H1 (cell line): ENCODE results near the gene APOL2. TPM values are rescaled to one million over a fixed set of nuclear protein-coding genes. Genes with fewer than 3 reads are reported as not detected.

Experiments
- CTCF ChIA-PET: fragments of 300-600 bp; sonication (Branson Sonifier 250); formaldehyde crosslinking; loops from one replicate; lab custom pipeline; 2021; ENCODE audit not compliant: partially characterized antibody; lab: Charles Lee
- POLR2A ChIA-PET: fragments of 300-600 bp; sonication (Branson Sonifier 250); formaldehyde crosslinking; loops from one replicate; lab custom pipeline; 2021; ENCODE audit warnings: inconsistent platforms; ENCODE audit not compliant: partially characterized antibody; lab: Charles Lee
- DNase-seq, 2 experiments: peaks; one replicate each; pipeline versions ENCODE4 v3.0.0 to v3.0.0-alpha.2; 2010 to 2022; ENCODE audit warnings: low spot score in 2 of 2, low read depth in 1 of 2, mixed read lengths in 1 of 2
- FAIRE-seq: peaks from 2 replicates; lab custom pipeline; 2011; peaks lifted over from hg19 to GRCh38; lab: Jason Lieb, UNC
- H2AFZ ChIP-seq: 2 replicates; pipeline ENCODE4 v1.8.1; 2012; ENCODE audit warnings: low read length, inconsistent platforms
- H2AK5ac ChIP-seq: 2 replicates; pipeline ENCODE4 v1.6.1; 2013; ENCODE audit warnings: low read depth, low read length
- H2BK120ac ChIP-seq: replicated peaks from 2 replicates; pipeline ENCODE3; 2013; ENCODE audit warnings: low read depth, low read length, inconsistent platforms
- H2BK12ac ChIP-seq: 2 replicates; pipeline ENCODE4 v1.6.1; 2013; ENCODE audit warnings: low read depth, low read length
- H2BK15ac ChIP-seq: 2 replicates; pipeline ENCODE4 v1.6.1; 2013; ENCODE audit warnings: low read length
- H2BK20ac ChIP-seq: 2 replicates; pipeline ENCODE4 v1.6.1; 2013; ENCODE audit warnings: low read length
- H2BK5ac ChIP-seq: 2 replicates; pipeline ENCODE4 v1.6.1; 2013; ENCODE audit warnings: low read depth, low read length
- H3K14ac ChIP-seq: 2 replicates; pipeline ENCODE4 v1.6.1; 2013; ENCODE audit warnings: inconsistent platforms; ENCODE audit not compliant: insufficient read length
- H3K18ac ChIP-seq: 2 replicates; pipeline ENCODE4 v1.6.1; 2013; ENCODE audit warnings: low read length; ENCODE audit errors: extremely low read depth
- H3K23ac ChIP-seq: 2 replicates; pipeline ENCODE4 v1.6.1; 2013; ENCODE audit warnings: inconsistent platforms; ENCODE audit not compliant: insufficient read length
- H3K23me2 ChIP-seq: 2 replicates; pipeline ENCODE4 v1.6.1; 2013; ENCODE audit warnings: low read depth, low read length
- H3K27ac ChIP-seq: 2 replicates; pipeline ENCODE4 v1.6.1; 2011; ENCODE audit warnings: low read depth, low read length, inconsistent platforms
- H3K27me3 ChIP-seq, 4 experiments: replicated peaks in 1 of 4; 1 replicate in 1 of 4; 2 replicates in 3 of 4; pipeline versions ENCODE4 v1.6.1 to v1.8.1; 2011 to 2013; ENCODE audit warnings: low read length in 3 of 4, mild to moderate bottlenecking in 3 of 4, inconsistent platforms in 2 of 4, mixed read lengths in 2 of 4, moderate library complexity in 1 of 4; ENCODE audit not compliant: control insufficient read depth in 3 of 4, insufficient read depth in 3 of 4; ENCODE audit errors: extremely low read depth in 1 of 4
- H3K36me3 ChIP-seq, 4 experiments: 2 replicates each; pipeline versions ENCODE4 v1.6.1 to v1.8.1; 2011 to 2013; ENCODE audit warnings: mild to moderate bottlenecking in 4 of 4, low read length in 3 of 4, moderate library complexity in 2 of 4, control low read depth in 1 of 4, inconsistent platforms in 1 of 4; ENCODE audit not compliant: insufficient read depth in 4 of 4, control insufficient read depth in 2 of 4
- H3K4ac ChIP-seq: replicated peaks from 2 replicates; pipeline ENCODE3; 2013; ENCODE audit warnings: low read length, low read depth, mixed read lengths, inconsistent platforms; ENCODE audit not compliant: insufficient read length
- H3K4me1 ChIP-seq, 4 experiments: replicated peaks in 1 of 4; 1 replicate in 1 of 4; 2 replicates in 3 of 4; pipeline versions ENCODE4 v1.6.1 to v1.8.1; 2011 to 2013; ENCODE audit warnings: low read length in 3 of 4, inconsistent platforms in 2 of 4, mixed read lengths in 1 of 4; ENCODE audit not compliant: insufficient read depth in 4 of 4, control insufficient read depth in 3 of 4
- H3K4me2 ChIP-seq, 2 experiments: 2 replicates each; pipeline versions ENCODE4 v1.6.1 to v1.8.1; 2011 to 2013; ENCODE audit warnings: low read depth in 2 of 2, low read length in 2 of 2, control low read depth in 1 of 2, inconsistent platforms in 1 of 2, mild to moderate bottlenecking in 1 of 2; ENCODE audit not compliant: insufficient read depth in 1 of 2
- H3K4me3 ChIP-seq, 4 experiments: fragments of 200-600, 300-600 bp in 1 of 4; sonication (generic), shearing (Covaris generic), sonication (Bioruptor Twin) in 1 of 4; 2 replicates each; pipeline versions ENCODE4 v1.5.1 to v1.8.1; 2011 to 2016; ENCODE audit warnings: low read length in 4 of 4, low read depth in 3 of 4, control low read depth in 2 of 4, inconsistent platforms in 2 of 4, mild to moderate bottlenecking in 2 of 4, mixed read lengths in 1 of 4, moderate library complexity in 1 of 4; ENCODE audit not compliant: insufficient read depth in 2 of 4; ENCODE audit errors: extremely low read depth in 1 of 4
- H3K56ac ChIP-seq: replicated peaks from 2 replicates; pipeline ENCODE3; 2013; ENCODE audit warnings: low read depth, mild to moderate bottlenecking, mixed read lengths, low read length, inconsistent platforms; ENCODE audit not compliant: insufficient read length
- H3K79me1 ChIP-seq: 2 replicates; pipeline ENCODE4 v1.6.1; 2013; ENCODE audit warnings: low read depth, low read length, control low read depth
- H3K79me2 ChIP-seq, 2 experiments: 2 replicates each; pipeline versions ENCODE4 v1.6.1 to v1.8.1; 2012 to 2013; ENCODE audit warnings: low read length in 2 of 2, mild to moderate bottlenecking in 2 of 2, inconsistent platforms in 1 of 2; ENCODE audit not compliant: insufficient read depth in 2 of 2, control insufficient read depth in 1 of 2
- H3K9ac ChIP-seq, 4 experiments: replicated peaks in 1 of 4; 1 replicate in 1 of 4; 2 replicates in 3 of 4; pipeline versions ENCODE4 v1.6.1 to v1.8.1; 2011 to 2013; ENCODE audit warnings: low read depth in 3 of 4, low read length in 3 of 4, control low read depth in 2 of 4, mild to moderate bottlenecking in 2 of 4, moderate library complexity in 2 of 4, inconsistent platforms in 1 of 4; ENCODE audit errors: extremely low read depth in 1 of 4
- H3K9me3 ChIP-seq, 2 experiments: 2 replicates each; pipeline versions ENCODE4 v1.6.1 to v1.8.1; 2012 to 2013; ENCODE audit warnings: mild to moderate bottlenecking in 2 of 2, moderate library complexity in 2 of 2, control low read depth in 1 of 2, inconsistent platforms in 1 of 2, low read depth in 1 of 2, low read length in 1 of 2, mixed read lengths in 1 of 2; ENCODE audit not compliant: insufficient read depth in 2 of 2
- H4K20me1 ChIP-seq, 2 experiments: replicated peaks in 1 of 2; 2 replicates each; pipeline versions ENCODE3 to v1.8.1; 2011 to 2013; ENCODE audit warnings: inconsistent platforms in 2 of 2, low read length in 2 of 2, mild to moderate bottlenecking in 1 of 2; ENCODE audit not compliant: insufficient read depth in 2 of 2, control insufficient read depth in 1 of 2
- H4K5ac ChIP-seq: 2 replicates; pipeline ENCODE4 v1.6.1; 2013; ENCODE audit warnings: low read length, low read depth, mixed read lengths, inconsistent platforms; ENCODE audit not compliant: insufficient read length
- H4K8ac ChIP-seq: 2 replicates; pipeline ENCODE4 v1.8.0; 2013; ENCODE audit warnings: mild to moderate bottlenecking, moderate library complexity, low read length, inconsistent platforms; ENCODE audit not compliant: insufficient read depth; ENCODE audit errors: extremely low read depth
- H4K91ac ChIP-seq: replicated peaks from 2 replicates; pipeline ENCODE3; 2013; ENCODE audit warnings: low read length, mixed read lengths, inconsistent platforms; ENCODE audit not compliant: insufficient read length
- ASH2L ChIP-seq: fragments of 200-600, 300-600 bp; sonication (generic); IDR thresholded peaks from one replicate; pipeline ENCODE4 v1.7.1; 2017; ENCODE audit warnings: low read length
- EZH2 ChIP-seq: fragments of 200-600 bp; sonication (generic); IDR thresholded peaks from 2 replicates; pipeline ENCODE4 v1.7.1; 2012; ENCODE audit warnings: low read depth, mild to moderate bottlenecking, moderate library complexity, low read length, inconsistent platforms; ENCODE audit not compliant: severe bottlenecking
- FOSL1 ChIP-seq: IDR thresholded peaks from 2 replicates; pipeline ENCODE4 v1.6.1; 2011; ENCODE audit warnings: mild to moderate bottlenecking, low read depth, low read length, moderate library complexity; ENCODE audit not compliant: insufficient read depth
- HDAC6 ChIP-seq: IDR thresholded peaks from one replicate; pipeline ENCODE4 v1.7.1; 2012; ENCODE audit warnings: low read depth, mild to moderate bottlenecking, inconsistent platforms, low read length, moderate library complexity
- JUND ChIP-seq: IDR thresholded peaks from 2 replicates; pipeline ENCODE4 v1.6.1; 2011; ENCODE audit warnings: mild to moderate bottlenecking, improper control_type of control experiment, low read length
- NANOG ChIP-seq: IDR thresholded peaks from 2 replicates; pipeline ENCODE4 v1.6.1; 2011; ENCODE audit warnings: low read length, low read depth, mild to moderate bottlenecking, inconsistent platforms; ENCODE audit not compliant: insufficient read depth, poor library complexity, severe bottlenecking
- NRF1 ChIP-seq: IDR thresholded peaks from 2 replicates; pipeline ENCODE4 v1.6.1; 2011; ENCODE audit warnings: mild to moderate bottlenecking, low read depth, low read length, improper control_type of control experiment
- SAP30 ChIP-seq: fragments of 300-600 bp; sonication (generic); IDR thresholded peaks from 2 replicates; pipeline ENCODE4 v1.7.1; 2012; ENCODE audit warnings: low read length, moderate library complexity, mild to moderate bottlenecking, inconsistent platforms; ENCODE audit not compliant: insufficient read depth, insufficient replicate concordance
- WGBS, 2 experiments: shearing (Covaris generic) in 1 of 2; methylation state at CpG; one replicate each; pipeline versions ENCODE4 v1.1.6 to v1.1.7; 2013 to 2015; ENCODE audit warnings: low lambda C conversion rate in 2 of 2, mixed read lengths in 2 of 2, inconsistent platforms in 1 of 2, low coverage in 1 of 2, missing lambda C conversion rate in 1 of 2; ENCODE audit not compliant: insufficient replicate concordance in 2 of 2, insufficient coverage in 1 of 2, insufficient read length in 1 of 2; ENCODE audit errors: extremely low coverage in 1 of 2, missing lambda C conversion rate in 1 of 2; 5-methylcytosine and 5-hydroxymethylcytosine counted together
- polyA plus RNA-seq, 7 experiments: library from polyadenylated mRNA; depleted of rRNA in 3 of 7; stranded (reverse) in 5 of 7; unstranded in 2 of 7; fragments of >200 nt in 5 of 7; fragments of 200-250 nt in 2 of 7; gene quantifications; 1 replicate in 5 of 7; 2 replicates in 1 of 7; 4 replicates in 1 of 7; pipeline versions ENCODE4 v1.2.1 to v1.2.3, GENCODE V29; 2011 to 2013; ENCODE audit warnings: missing spikeins in 2 of 7, mixed read lengths in 2 of 7
- total RNA-seq: library from RNA; stranded (reverse); fragmentation: NEBNext Ultra II Directional; extraction: Animal tissue kit (Norgen Biotek cat#: 25700); gene quantifications from 2 replicates; pipeline ENCODE4 v1.2.1, GENCODE V29; 2021

The APOL2 gene
- total and polyA plus RNA-seq, 2 of the 8 experiments (the other 6 are each of a cell fraction or from before 2014, with no cell fraction given) = 8.1 to 11.0 TPM

- H2BK120ac ChIP-seq = no peak overlapping the region
- H3K4me2 ChIP-seq = no peak overlapping the region
- peaks cover 0 to 6% (median 2%) of the 10 kb centered on the region in 4 experiments; a peak in 5 of 7 replicates for H3K4me1 ChIP-seq
- H2AFZ ChIP-seq = no peak overlapping the region
- no peak overlapping the region for H4K5ac ChIP-seq
- H4K8ac ChIP-seq = no peak overlapping the region
- WGBS, 2 experiments = 86% methylated on average over 7 of the region's 7 CpGs; no CpG with 5 or more reads in 1 of the 2 experiments
- no peak overlapping the region for H3K18ac ChIP-seq
- H3K79me1 ChIP-seq = no peaks in the 10 kb centered on the region
- TF ChIP-seq JUND (no peak), NANOG (no peak), HDAC6 (no peak), ASH2L (no peak), EZH2 (no peak), NRF1 (no peak), FOSL1 (no peak), SAP30 (no peak)
- TF ChIP-seq, all 59 proteins: peak for 0
- Histone ChIP-seq H2BK20ac (no peak overlapping the region), H2AK5ac (no peak overlapping the region), H3K23me2 (no peaks in the 10 kb centered on the region; the same call in 1 of the 2 replicates), H3K9me3 (no peaks in the 10 kb centered on the region), H3K4me3 (no peak overlapping the region), H3K79me2 (peaks cover 0 to 5% of the 10 kb centered on the region in 2 experiments; a peak in 1 of 4 replicates), H3K9ac (no peak overlapping the region), H3K23ac (no peak overlapping the region), H3K27ac (no peak overlapping the region), H3K4ac (no peak overlapping the region), H3K36me3 (peaks cover 0 to 3% (median 0%) of the 10 kb centered on the region in 4 experiments; a peak in 3 of 8 replicates), H2BK5ac (no peak overlapping the region), H4K20me1 (no peaks in the 10 kb centered on the region), H3K56ac (no peak overlapping the region), H4K91ac (no peak overlapping the region), H3K27me3 (no peaks in the 10 kb centered on the region), H2BK15ac (no peak overlapping the region), H3K14ac (no peak overlapping the region), H2BK12ac (no peak overlapping the region)
- DNase-seq = no peak
- ChIA-PET POLR2A (interaction anchor here (1.6 kb wide), 1 partner anchor 9 kb away, joined by 3 read pairs; no protein-coding TSS in a partner anchor), CTCF (interaction anchor here (0.9 to 4.0 kb wide), 2 partner anchors 43 to 52 kb away, joined by 3 to 20 read pairs; no protein-coding TSS in a partner anchor)
- FAIRE-seq = no peak
These were observed 5.5 kb downstream of the APOL2 start for GRCh38 chr22:36233796-36234195.
